Activated T-cell treated with anti-CD3 and anti-CD28 coated beads, Interleukin-2, amount 50 U/mL, for 4 hours (primary cell): ENCODE results near the gene KRTAP5-3. TPM values are rescaled to one million over a fixed set of nuclear protein-coding genes. Genes with fewer than 3 reads are reported as not detected.

Source experiments
- ATAC-seq, 2 donors: fragments of 200-7000 bp; cut with Tn5 transposase; one replicate each; pipeline ENCODE4 v1.10.0; 2021
- DNase-seq: peaks from one replicate; pipeline ENCODE4 v3.0.0-alpha.2; 2020
- H3K27me3 Mint-ChIP-seq: one replicate; pipeline ENCODE4 v1.8.0; 2021; ENCODE audit warnings: low read depth, mixed read lengths
- H3K36me3 Mint-ChIP-seq: one replicate; pipeline ENCODE4 v1.8.0; 2022; ENCODE audit warnings: mixed read lengths; ENCODE audit not compliant: insufficient read depth
- H3K4me1 Mint-ChIP-seq: one replicate; pipeline ENCODE4 v1.8.0; 2021; ENCODE audit warnings: low read depth, mixed read lengths
- H3K4me3 Mint-ChIP-seq: one replicate; pipeline ENCODE4 v1.8.0; 2021; ENCODE audit warnings: mild to moderate bottlenecking, moderate library complexity, mixed read lengths
- H3K9me3 Mint-ChIP-seq: one replicate; pipeline ENCODE4 v1.8.0; 2021; ENCODE audit warnings: mixed read lengths
- total RNA-seq, 3 donors: library from RNA; stranded (reverse); gene quantifications; one replicate each; pipeline ENCODE4 v1.2.1, GENCODE V29; 2021

The KRTAP5-3 gene
- total RNA-seq, 3 donors from 2014 or later = not detected

- Mint-ChIP-seq H3K4me3 (peak overlapping the region; percentile 75), H3K36me3 (peaks cover 3% of the 10 kb centered on the region), H3K9me3 (peaks cover 3% of the 10 kb centered on the region), H3K4me1 (peaks cover 19% of the 10 kb centered on the region), H3K27me3 (peaks cover 2% of the 10 kb centered on the region)
- no peak for ATAC-seq
- no peak for DNase-seq
Measured at GRCh38 chr11:1573077-1573902, 35.0 kb downstream of the KRTAP5-3 start.

GRCh38 chr11:1572197-1573076, 35.8 kb downstream of the KRTAP5-3 start, which contains the start of gene DUSP8:
TSS of gene DUSP8 (minus strand) at chr11:1572271. CDS start at chr11:1565826, 6,445 bp downstream.
- H3K4me1 Mint-ChIP-seq = peaks cover 19% of the 10 kb centered on the region
- H3K9me3 Mint-ChIP-seq = no peaks in the 10 kb centered on the region
- peak within 1 kb of the TSS; percentile 75 for H3K4me3 Mint-ChIP-seq
- H3K27me3 Mint-ChIP-seq = peaks cover 2% of the 10 kb centered on the region
- peak; percentile 96 for DNase-seq
- peak; percentile 64 to 68 for ATAC-seq
- no peaks in the 10 kb centered on the region for H3K36me3 Mint-ChIP-seq

GRCh38 chr11:1571760-1572196, 36.5 kb downstream of the KRTAP5-3 start:
- ATAC-seq (no peak), DNase-seq (no peak)
- peaks cover 19% of the 10 kb centered on the region for H3K4me1 Mint-ChIP-seq
- no peak overlapping the region for H3K4me3 Mint-ChIP-seq
- peaks cover 2% of the 10 kb centered on the region for H3K27me3 Mint-ChIP-seq
- no peaks in the 10 kb centered on the region for H3K36me3 Mint-ChIP-seq
- H3K9me3 Mint-ChIP-seq = no peaks in the 10 kb centered on the region

- ATAC-seq (no peak), DNase-seq (peak; percentile 32)
- Mint-ChIP-seq H3K36me3 (no peaks in the 10 kb centered on the region), H3K4me1 (peaks cover 19% of the 10 kb centered on the region), H3K4me3 (peak overlapping the region; percentile 73), H3K9me3 (no peaks in the 10 kb centered on the region), H3K27me3 (no peaks in the 10 kb centered on the region)
Measured at GRCh38 chr11:1570896-1571759, 37.1 kb downstream of the KRTAP5-3 start.

- Mint-ChIP-seq H3K36me3 (no peaks in the 10 kb centered on the region), H3K4me1 (peaks cover 19% of the 10 kb centered on the region), H3K4me3 (peak overlapping the region; percentile 73), H3K9me3 (no peaks in the 10 kb centered on the region), H3K27me3 (no peaks in the 10 kb centered on the region)
- no peak for DNase-seq
- ATAC-seq = no peak
Measured at GRCh38 chr11:1570531-1570895, 37.8 kb downstream of the KRTAP5-3 start.

- peak overlapping the region; percentile 73 for H3K4me3 Mint-ChIP-seq
- no peaks in the 10 kb centered on the region for H3K9me3 Mint-ChIP-seq
- no peaks in the 10 kb centered on the region for H3K36me3 Mint-ChIP-seq
- peaks cover 19% of the 10 kb centered on the region for H3K4me1 Mint-ChIP-seq
- DNase-seq (no peak), ATAC-seq (no peak)
- H3K27me3 Mint-ChIP-seq = no peaks in the 10 kb centered on the region
Measured at GRCh38 chr11:1570001-1570453, 38.2 kb downstream of the KRTAP5-3 start.

- Mint-ChIP-seq H3K9me3 (no peaks in the 10 kb centered on the region), H3K36me3 (no peaks in the 10 kb centered on the region), H3K4me3 (peak overlapping the region; percentile 50), H3K27me3 (no peaks in the 10 kb centered on the region), H3K4me1 (peaks cover 19% of the 10 kb centered on the region)
- ATAC-seq = no peak
- no peak for DNase-seq
Measured at GRCh38 chr11:1569251-1569780, 38.9 kb downstream of the KRTAP5-3 start.

- ATAC-seq (no peak), DNase-seq (no peak)
- Mint-ChIP-seq H3K4me1 (peaks cover 16% of the 10 kb centered on the region), H3K4me3 (no peak overlapping the region), H3K27me3 (no peaks in the 10 kb centered on the region), H3K36me3 (no peaks in the 10 kb centered on the region), H3K9me3 (no peaks in the 10 kb centered on the region)
Measured at GRCh38 chr11:1568441-1568911, 39.8 kb downstream of the KRTAP5-3 start.

- ATAC-seq (no peak), DNase-seq (no peak)
- H3K36me3 Mint-ChIP-seq = no peaks in the 10 kb centered on the region
- H3K27me3 Mint-ChIP-seq = no peaks in the 10 kb centered on the region
- H3K9me3 Mint-ChIP-seq = no peaks in the 10 kb centered on the region
- peaks cover 14% of the 10 kb centered on the region for H3K4me1 Mint-ChIP-seq
- no peak overlapping the region for H3K4me3 Mint-ChIP-seq
Measured at GRCh38 chr11:1567721-1568100, 40.6 kb downstream of the KRTAP5-3 start.

- ATAC-seq = no peak
- no peaks in the 10 kb centered on the region for H3K9me3 Mint-ChIP-seq
- peaks cover 14% of the 10 kb centered on the region for H3K4me1 Mint-ChIP-seq
- H3K36me3 Mint-ChIP-seq = no peaks in the 10 kb centered on the region
- H3K27me3 Mint-ChIP-seq = no peaks in the 10 kb centered on the region
- no peak for DNase-seq
- H3K4me3 Mint-ChIP-seq = no peak overlapping the region
Measured at GRCh38 chr11:1567052-1567720, 41.1 kb downstream of the KRTAP5-3 start.

GRCh38 chr11:1566381-1567051, 41.7 kb downstream of the KRTAP5-3 start:
- no peak for DNase-seq

GRCh38 chr11:1565904-1566247, 42.4 kb downstream of the KRTAP5-3 start:
- H3K27me3 Mint-ChIP-seq = no peaks in the 10 kb centered on the region
- H3K4me3 Mint-ChIP-seq = no peak overlapping the region
- H3K9me3 Mint-ChIP-seq = no peaks in the 10 kb centered on the region
- H3K36me3 Mint-ChIP-seq = no peaks in the 10 kb centered on the region
- DNase-seq = no peak
- ATAC-seq = no peak
- H3K4me1 Mint-ChIP-seq = peaks cover 14% of the 10 kb centered on the region

More at GRCh38 chr11:1566381-1567051, 41.7 kb downstream of the KRTAP5-3 start:
- Mint-ChIP-seq H3K36me3 (no peaks in the 10 kb centered on the region), H3K4me3 (no peak overlapping the region), H3K4me1 (peaks cover 14% of the 10 kb centered on the region), H3K9me3 (no peaks in the 10 kb centered on the region), H3K27me3 (no peaks in the 10 kb centered on the region)
- ATAC-seq = no peak
